SK-N-SH (cell line): ENCODE results near the gene ZNF239. TPM values are rescaled to one million over a fixed set of nuclear protein-coding genes. Genes with fewer than 3 reads are reported as not detected.
"Not testable (repeated sequence)": the region's sequence is repeated elsewhere in the genome, so short reads cannot be mapped to it uniquely, and the experiment has no call there.

ENCODE experiments used
- CTCF ChIA-PET: fragments of 300-600, 350-600 bp; formaldehyde crosslinking; extraction: SDS; loops from one replicate; lab custom pipeline; 2021; lab: Yijun Ruan, JAX
- POLR2A ChIA-PET: fragments of 350-600 bp; sonication (Branson Sonifier 250); formaldehyde crosslinking; extraction: SDS; loops from one replicate; lab custom pipeline; 2020; ENCODE audit warnings: antibody characterized with exemption, inconsistent platforms; lab: Yijun Ruan, JAX
- DNase-seq: peaks from one replicate; pipeline ENCODE4 v3.0.0; 2012
- H2AFZ ChIP-seq: fragments of 200-600 bp; sonication (generic); 2 replicates; pipeline ENCODE4 v1.8.1; 2016; ENCODE audit warnings: antibody characterized with exemption, mild to moderate bottlenecking, low read depth
- H3F3A ChIP-seq: fragments of 200-600 bp; sonication (generic); replicated peaks from 2 replicates; pipeline ENCODE3; 2016; ENCODE audit warnings: antibody characterized with exemption, mild to moderate bottlenecking; ENCODE audit not compliant: insufficient read depth
- H3K27ac ChIP-seq, 2 experiments: fragments of 200-500 bp in 1 of 2; fragments of 200-600 bp in 1 of 2; sonication (Bioruptor generic) in 1 of 2; sonication (generic), shearing (Covaris generic) in 1 of 2; 2 replicates each; pipeline versions ENCODE4 v1.5.1 to v1.6.1; 2014 to 2016; ENCODE audit warnings: low read depth in 2 of 2, inconsistent platforms in 1 of 2, low read length in 1 of 2, mild to moderate bottlenecking in 1 of 2, mixed read lengths in 1 of 2
- H3K27me3 ChIP-seq: fragments of 200-600 bp; sonication (generic), shearing (Covaris generic); 2 replicates; pipeline ENCODE4 v1.6.1; 2016; ENCODE audit warnings: mixed run types; ENCODE audit not compliant: insufficient read depth
- H3K36me3 ChIP-seq, 2 experiments: fragments of 200-500 bp in 1 of 2; fragments of 200-600 bp in 1 of 2; sonication (Bioruptor generic) in 1 of 2; sonication (generic) in 1 of 2; replicated peaks in 1 of 2; 2 replicates each; pipeline versions ENCODE3 to v1.5.1; 2014 to 2016; ENCODE audit warnings: low read length in 1 of 2, mild to moderate bottlenecking in 1 of 2; ENCODE audit not compliant: insufficient read depth in 2 of 2, control insufficient read depth in 1 of 2
- H3K4me1 ChIP-seq, 2 experiments: fragments of 200-500 bp in 1 of 2; fragments of 200-600 bp in 1 of 2; sonication (Bioruptor generic) in 1 of 2; sonication (generic), shearing (Covaris generic) in 1 of 2; 2 replicates each; pipeline versions ENCODE4 v1.5.1 to v1.6.1; 2014 to 2016; ENCODE audit warnings: low read depth in 1 of 2, low read length in 1 of 2, mixed run types in 1 of 2; ENCODE audit not compliant: insufficient read depth in 2 of 2, control insufficient read depth in 1 of 2
- H3K4me2 ChIP-seq: fragments of 200-600 bp; sonication (generic), shearing (Covaris generic); 2 replicates; pipeline ENCODE4 v1.6.1; 2017; ENCODE audit warnings: mixed run types
- H3K4me3 ChIP-seq, 2 experiments: fragments of 200-500 bp in 1 of 2; fragments of 200-600 bp in 1 of 2; sonication (Bioruptor generic) in 1 of 2; sonication (generic), shearing (Covaris generic) in 1 of 2; 2 replicates each; pipeline versions ENCODE4 v1.5.1 to v1.8.1; 2014 to 2016; ENCODE audit warnings: low read depth in 2 of 2, inconsistent platforms in 1 of 2, low read length in 1 of 2, mild to moderate bottlenecking in 1 of 2, mixed read lengths in 1 of 2, moderate library complexity in 1 of 2
- H3K79me2 ChIP-seq: fragments of 200-600 bp; sonication (generic); 2 replicates; pipeline ENCODE4 v1.8.1; 2017; ENCODE audit warnings: mild to moderate bottlenecking; ENCODE audit not compliant: insufficient read depth
- H3K9ac ChIP-seq: fragments of 200-600 bp; sonication (generic); 2 replicates; pipeline ENCODE4 v1.6.1; 2017; ENCODE audit warnings: mixed run types
- H3K9me2 ChIP-seq: fragments of 200-600 bp; sonication (generic); 2 replicates; pipeline ENCODE4 v1.6.1; 2017; ENCODE audit warnings: mixed run types
- H3K9me3 ChIP-seq: fragments of 200-600 bp; sonication (generic); 2 replicates; pipeline ENCODE4 v1.6.1; 2017; ENCODE audit warnings: mixed run types, mild to moderate bottlenecking, moderate library complexity
- H4K20me1 ChIP-seq: fragments of 200-600 bp; sonication (generic); 2 replicates; pipeline ENCODE4 v1.6.1; 2017; ENCODE audit warnings: mild to moderate bottlenecking, mixed run types; ENCODE audit not compliant: insufficient read depth
- CHD2 ChIP-seq: fragments of 150-350 bp; IDR thresholded peaks from 2 replicates; pipeline ENCODE4 v1.6.1; 2018; ENCODE audit warnings: low read length; ENCODE audit not compliant: partially characterized antibody
- ELF1 ChIP-seq: IDR thresholded peaks from 2 replicates; pipeline ENCODE4 v1.4.0; 2012
- FOSL2 ChIP-seq: IDR thresholded peaks from 2 replicates; pipeline ENCODE4 v1.4.0; 2012; ENCODE audit warnings: low read depth, mild to moderate bottlenecking, moderate library complexity, borderline replicate concordance
- FOXJ3 ChIP-seq: sonication (generic); formaldehyde crosslinking; IDR thresholded peaks from 2 replicates; pipeline ENCODE4 v1.5.1; 2020; ENCODE audit warnings: mild to moderate bottlenecking, missing genetic modification reagents
- FOXM1 ChIP-seq: IDR thresholded peaks from 2 replicates; pipeline ENCODE4 v1.4.0; 2012; ENCODE audit warnings: low read depth, mild to moderate bottlenecking
- GABPA ChIP-seq: IDR thresholded peaks from 2 replicates; pipeline ENCODE4 v1.4.0; 2012; ENCODE audit warnings: low read depth, mild to moderate bottlenecking
- MEF2A ChIP-seq: IDR thresholded peaks from 2 replicates; pipeline ENCODE4 v1.4.0; 2012; ENCODE audit warnings: low read depth, borderline replicate concordance
- MXI1 ChIP-seq: IDR thresholded peaks from 2 replicates; pipeline ENCODE4 v1.6.1; 2012; ENCODE audit warnings: mild to moderate bottlenecking, low read depth, low read length, improper control_type of control experiment
- NFIC ChIP-seq: IDR thresholded peaks from 2 replicates; pipeline ENCODE4 v1.4.0; 2012; ENCODE audit warnings: borderline replicate concordance
- POLR2AphosphoS5 ChIP-seq: IDR thresholded peaks from 2 replicates; pipeline ENCODE4 v1.6.1; 2012; ENCODE audit warnings: low read depth, low read length
- SIN3A ChIP-seq: IDR thresholded peaks from 2 replicates; pipeline ENCODE4 v1.6.1; 2012; ENCODE audit warnings: low read depth, mild to moderate bottlenecking, low read length, moderate library complexity, borderline replicate concordance
- TAF1 ChIP-seq: IDR thresholded peaks from 2 replicates; pipeline ENCODE4 v1.6.1; 2012; ENCODE audit warnings: low read depth, mild to moderate bottlenecking, low read length, moderate library complexity, borderline replicate concordance
- YY1 ChIP-seq: IDR thresholded peaks from 2 replicates; pipeline ENCODE4 v1.4.0; 2012; ENCODE audit warnings: low read depth, mild to moderate bottlenecking
- WGBS: methylation state at CpG from one replicate; pipeline ENCODE4 v1.1.6; 2017; ENCODE audit warnings: low lambda C conversion rate; 5-methylcytosine and 5-hydroxymethylcytosine counted together
- polyA plus RNA-seq, 3 experiments: library from polyadenylated mRNA; depleted of rRNA; stranded (reverse); fragments of >200 nt; gene quantifications; 2 replicates each; pipeline ENCODE4 v1.2.3, GENCODE V29; 2012
- TF ChIP-seq, protein P1 (sequence below): IDR thresholded peaks from 2 replicates; pipeline ENCODE4 v1.4.0; 2012; ENCODE audit warnings: low read depth
- TF ChIP-seq, protein P2 (sequence below): IDR thresholded peaks from 2 replicates; pipeline ENCODE4 v1.4.0; 2012; ENCODE audit warnings: low read depth, borderline replicate concordance
- TF ChIP-seq, protein P3 (sequence below): fragments of 150-350 bp; IDR thresholded peaks from 2 replicates; pipeline ENCODE4 v1.6.1; 2016; ENCODE audit warnings: mild to moderate bottlenecking, low read depth, low read length

ZNF239 gene
- polyA plus RNA-seq, 1 of the 3 experiments (the other 2 are of a cell fraction): 11.4 TPM

DNA sequence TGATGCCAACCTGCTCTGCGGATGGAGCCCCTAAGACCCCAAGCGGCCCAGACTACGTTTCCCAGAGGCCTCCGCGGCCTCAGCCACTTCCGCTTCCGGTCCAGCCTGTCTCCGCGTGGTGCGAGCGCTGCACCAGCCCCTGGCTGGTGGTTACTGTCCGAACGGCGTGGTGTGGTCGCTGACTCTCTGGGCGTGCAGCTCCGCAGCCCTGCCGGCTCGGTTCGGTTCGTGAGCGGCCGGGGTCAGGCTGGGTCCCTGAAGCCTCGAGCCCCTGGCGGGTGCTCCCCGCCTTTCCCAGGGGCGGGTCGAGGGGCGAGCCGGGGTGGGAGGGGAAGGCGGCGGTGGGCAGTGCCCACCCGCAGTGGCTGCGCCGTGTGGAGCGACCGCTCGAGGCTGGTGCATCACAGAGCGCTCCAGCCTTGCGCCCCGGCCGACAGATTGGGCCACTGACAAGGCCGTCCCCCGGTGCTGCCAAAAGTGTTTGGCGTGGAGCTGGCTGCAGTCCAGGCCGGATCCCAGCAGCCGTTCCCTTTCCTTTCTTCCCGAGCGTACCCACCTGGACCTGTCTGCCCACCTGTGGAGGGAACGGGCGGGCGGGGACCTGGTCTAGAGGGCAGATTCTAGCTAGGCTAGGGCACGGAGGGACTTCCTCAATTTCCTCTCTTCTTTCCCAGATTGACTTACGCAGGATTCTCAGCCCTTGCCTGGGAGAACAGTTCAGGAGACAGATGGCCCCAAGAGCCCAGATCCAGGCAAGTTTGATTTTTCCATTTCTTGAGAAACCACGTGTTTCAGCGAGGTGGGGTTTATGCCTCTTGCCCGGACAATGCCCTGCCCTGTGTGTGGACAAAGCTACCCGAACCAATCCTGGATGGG is 32.1 kb upstream of the ZNF239 start, which contains the start of gene ZNF485:
Gene ZNF485, plus strand, starts transcription at position 116 of the 876 bp plus-strand sequence. Its CDS starts 613 bp downstream, at position 729.
- Histone ChIP-seq H3K36me3 (peaks cover 12 to 24% of the 10 kb centered on the region in 2 experiments), H3K9ac (peak within 1 kb of the TSS; percentile 71), H4K20me1 (no peaks in the 10 kb centered on the region), H3K27ac (peak within 1 kb of the TSS; percentile 45 to 91; a peak in 3 of 4 replicates), H3K4me3 (peak within 1 kb of the TSS; percentile 73 to 76), H3K4me1 (peaks cover 5 to 12% of the 10 kb centered on the region in 2 experiments; a peak in 2 of 4 replicates), H2AFZ (peak within 1 kb of the TSS; percentile 96), H3F3A (no peaks in the 10 kb centered on the region), H3K27me3 (no peaks in the 10 kb centered on the region; the same call in 1 of the 2 replicates), H3K4me2 (peak within 1 kb of the TSS; percentile 96), H3K9me2 (no peaks in the 10 kb centered on the region), H3K79me2 (no peaks in the 10 kb centered on the region), H3K9me3 (no peaks in the 10 kb centered on the region)
- TF ChIP-seq TAF1 (peak; percentile 68; the same call in 1 of the 2 replicates), MXI1 (peak; percentile 95), SIN3A (peak; percentile 58; the same call in 1 of the 2 replicates), ELF1 (peak; percentile 89), POLR2AphosphoS5 (peak; percentile 90), FOSL2 (no peak), GABPA (peak; percentile 96), FOXJ3 (no peak), NFIC (no peak), MEF2A (no peak), CHD2 (peak; percentile 75)
- TF ChIP-seq, protein P1, sequence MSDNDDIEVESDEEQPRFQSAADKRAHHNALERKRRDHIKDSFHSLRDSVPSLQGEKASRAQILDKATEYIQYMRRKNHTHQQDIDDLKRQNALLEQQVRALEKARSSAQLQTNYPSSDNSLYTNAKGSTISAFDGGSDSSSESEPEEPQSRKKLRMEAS: peak; percentile 99
- TF ChIP-seq, protein P2, sequence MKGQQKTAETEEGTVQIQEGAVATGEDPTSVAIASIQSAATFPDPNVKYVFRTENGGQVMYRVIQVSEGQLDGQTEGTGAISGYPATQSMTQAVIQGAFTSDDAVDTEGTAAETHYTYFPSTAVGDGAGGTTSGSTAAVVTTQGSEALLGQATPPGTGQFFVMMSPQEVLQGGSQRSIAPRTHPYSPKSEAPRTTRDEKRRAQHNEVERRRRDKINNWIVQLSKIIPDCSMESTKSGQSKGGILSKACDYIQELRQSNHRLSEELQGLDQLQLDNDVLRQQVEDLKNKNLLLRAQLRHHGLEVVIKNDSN: peak; percentile 46; the same call in 1 of the 2 replicates
- CTCF ChIA-PET: interaction anchor here (1.3 to 2.0 kb wide), 2 partner anchors 11 to 37 kb away, joined by 4 to 8 read pairs; no protein-coding TSS in a partner anchor
- 13% methylated on average over 13 of the region's 58 CpGs for WGBS
- peak; percentile 91 for DNase-seq
- POLR2A ChIA-PET: interaction anchor here (0.7 to 2.3 kb wide), 2 partner anchors 33 to 42 kb away, joined by 3 to 11 read pairs; partner anchors contain the start of gene ZNF32

DNA sequence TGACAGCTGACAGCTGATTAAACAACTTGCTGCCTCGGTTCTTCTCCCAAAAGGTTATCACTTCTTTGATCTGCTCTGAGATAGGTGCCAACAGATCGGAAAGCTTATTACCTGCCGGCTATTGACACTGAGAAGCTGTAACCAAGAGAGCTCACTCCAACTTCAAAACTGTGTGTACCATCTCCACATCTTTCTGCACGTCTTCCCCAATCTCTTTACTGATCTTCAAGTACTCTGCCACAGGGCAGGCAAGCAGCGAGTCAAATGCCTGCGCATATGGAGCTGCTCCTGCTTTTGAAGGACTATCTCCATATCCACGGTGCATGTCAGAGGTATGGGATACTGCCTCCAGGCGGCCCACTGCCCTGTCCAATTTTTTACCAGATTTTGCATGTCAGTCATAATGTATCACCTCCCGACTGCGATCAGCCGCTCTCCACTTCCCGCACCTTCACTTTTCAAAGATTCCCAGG is 31.5 kb upstream of the ZNF239 start:
- no peaks in the 10 kb centered on the region for H3F3A ChIP-seq
- no peak overlapping the region for H3K9ac ChIP-seq
- H3K4me2 ChIP-seq: peak overlapping the region; percentile 96
- no peaks in the 10 kb centered on the region for H3K9me3 ChIP-seq
- no peaks in the 10 kb centered on the region for H3K9me2 ChIP-seq
- H4K20me1 ChIP-seq: no peaks in the 10 kb centered on the region
- no peak for DNase-seq
- H3K27ac ChIP-seq: no peak overlapping the region; a peak in 1 of 4 replicates
- H3K4me3 ChIP-seq: peak overlapping the region; percentile 73 to 76
- no peaks in the 10 kb centered on the region for H3K79me2 ChIP-seq
- H3K27me3 ChIP-seq: no peaks in the 10 kb centered on the region; the same call in 1 of the 2 replicates
- H2AFZ ChIP-seq: peak overlapping the region; percentile 96
- ChIA-PET CTCF (interaction anchor here (1.0 kb wide), 1 partner anchor 84 kb away, joined by 3 read pairs; no protein-coding TSS in a partner anchor), POLR2A (interaction anchor here (2.3 kb wide), 1 partner anchor 42 kb away, joined by 11 read pairs; the partner anchor contains the start of gene ZNF32)
- H3K36me3 ChIP-seq: peaks cover 8 to 20% of the 10 kb centered on the region in 2 experiments
- TF ChIP-seq, protein P1: no peak
- no peak for TF ChIP-seq MEF2A
- TF ChIP-seq, protein P3, sequence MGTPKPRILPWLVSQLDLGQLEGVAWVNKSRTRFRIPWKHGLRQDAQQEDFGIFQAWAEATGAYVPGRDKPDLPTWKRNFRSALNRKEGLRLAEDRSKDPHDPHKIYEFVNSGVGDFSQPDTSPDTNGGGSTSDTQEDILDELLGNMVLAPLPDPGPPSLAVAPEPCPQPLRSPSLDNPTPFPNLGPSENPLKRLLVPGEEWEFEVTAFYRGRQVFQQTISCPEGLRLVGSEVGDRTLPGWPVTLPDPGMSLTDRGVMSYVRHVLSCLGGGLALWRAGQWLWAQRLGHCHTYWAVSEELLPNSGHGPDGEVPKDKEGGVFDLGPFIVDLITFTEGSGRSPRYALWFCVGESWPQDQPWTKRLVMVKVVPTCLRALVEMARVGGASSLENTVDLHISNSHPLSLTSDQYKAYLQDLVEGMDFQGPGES: no peak
- TF ChIP-seq FOSL2: no peak
- TF ChIP-seq FOXM1: no peak
- no peak for TF ChIP-seq YY1
- TF ChIP-seq POLR2AphosphoS5: no peak
- peaks cover 5 to 12% of the 10 kb centered on the region in 2 experiments; a peak in 2 of 4 replicates for H3K4me1 ChIP-seq
- 56% methylated on average over 11 of the region's 12 CpGs for WGBS

DNA sequence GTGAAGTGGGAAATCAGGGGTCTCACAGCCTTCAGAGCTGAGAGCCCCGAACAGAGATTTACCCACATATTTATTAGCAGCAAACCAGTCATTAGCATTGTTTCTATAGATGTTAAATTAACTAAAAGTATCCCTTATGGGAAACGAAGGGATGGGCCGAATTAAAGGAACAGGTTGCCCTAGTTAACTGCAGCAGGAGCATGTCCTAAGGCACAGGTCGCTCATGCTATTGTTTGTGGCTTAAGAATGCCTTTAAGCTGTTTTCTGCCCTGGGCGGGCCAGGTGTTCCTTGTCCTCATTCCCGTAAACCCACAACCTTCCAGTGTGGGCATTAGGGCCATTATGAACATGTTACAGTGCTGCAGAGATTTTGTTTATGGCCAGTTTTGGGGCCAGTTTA is 27.2 kb upstream of the ZNF239 start:
- H2AFZ ChIP-seq, H3K4me3 ChIP-seq, H3K79me2 ChIP-seq, DNase-seq, H3K9me2 ChIP-seq, H3F3A ChIP-seq, H3K4me1 ChIP-seq, H3K9me3 ChIP-seq, H3K4me2 ChIP-seq, POLR2A ChIA-PET, H3K27me3 ChIP-seq, CTCF ChIA-PET, H3K27ac ChIP-seq, H4K20me1 ChIP-seq, H3K9ac ChIP-seq, H3K36me3 ChIP-seq: not testable (repeated sequence)
- 42% methylated on average over 6 of the region's 6 CpGs for WGBS
